WI38 (cell line): ENCODE measurements around the gene MMP1.

Experiments
- H3K4me3 ChIP-seq: 2 replicates; pipeline ENCODE4 v1.5.1; 2011; ENCODE audit warnings: low read depth, mild to moderate bottlenecking, control low read depth, low read length
- TF ChIP-seq, protein P1 (sequence below): IDR thresholded peaks from 2 replicates; pipeline ENCODE4 v1.5.1; 2012; ENCODE audit warnings: low read depth, mild to moderate bottlenecking, control low read depth, low read length

MMP1 gene

DNA sequence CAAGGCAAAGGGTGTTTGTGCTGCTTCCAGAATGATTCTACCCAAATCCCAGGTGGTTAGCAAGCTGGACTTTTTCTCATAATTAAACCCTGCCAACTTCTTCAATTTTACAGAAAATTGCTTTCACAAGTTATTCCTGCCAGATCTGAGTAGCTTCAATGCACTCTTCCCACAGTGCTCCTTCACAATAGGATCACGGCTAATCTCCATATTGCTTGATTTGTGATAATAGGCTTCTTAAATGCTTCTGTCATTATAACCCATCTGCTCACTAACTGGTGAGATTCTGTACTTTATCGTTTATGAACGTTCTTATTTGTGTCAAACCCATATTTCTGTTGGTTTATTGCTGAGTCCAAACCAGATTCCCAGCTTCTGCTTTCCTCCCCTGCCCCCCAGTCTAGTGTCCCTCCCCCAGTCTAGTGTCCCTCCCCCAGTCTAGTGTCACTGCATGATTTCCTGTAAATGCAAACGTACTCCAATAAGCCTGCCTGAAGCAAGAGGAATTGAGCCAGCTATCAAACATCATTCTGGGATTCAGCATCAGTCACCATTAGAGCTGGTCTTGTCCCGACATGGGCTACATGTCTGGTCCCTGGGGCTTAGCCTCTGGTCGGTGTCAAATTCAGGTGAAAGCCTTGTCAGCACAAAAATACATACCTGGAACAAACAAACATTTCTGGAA is 31.5 kb upstream of the MMP1 start:
- H3K4me3 ChIP-seq = no peak overlapping the region
- TF ChIP-seq, protein P1, sequence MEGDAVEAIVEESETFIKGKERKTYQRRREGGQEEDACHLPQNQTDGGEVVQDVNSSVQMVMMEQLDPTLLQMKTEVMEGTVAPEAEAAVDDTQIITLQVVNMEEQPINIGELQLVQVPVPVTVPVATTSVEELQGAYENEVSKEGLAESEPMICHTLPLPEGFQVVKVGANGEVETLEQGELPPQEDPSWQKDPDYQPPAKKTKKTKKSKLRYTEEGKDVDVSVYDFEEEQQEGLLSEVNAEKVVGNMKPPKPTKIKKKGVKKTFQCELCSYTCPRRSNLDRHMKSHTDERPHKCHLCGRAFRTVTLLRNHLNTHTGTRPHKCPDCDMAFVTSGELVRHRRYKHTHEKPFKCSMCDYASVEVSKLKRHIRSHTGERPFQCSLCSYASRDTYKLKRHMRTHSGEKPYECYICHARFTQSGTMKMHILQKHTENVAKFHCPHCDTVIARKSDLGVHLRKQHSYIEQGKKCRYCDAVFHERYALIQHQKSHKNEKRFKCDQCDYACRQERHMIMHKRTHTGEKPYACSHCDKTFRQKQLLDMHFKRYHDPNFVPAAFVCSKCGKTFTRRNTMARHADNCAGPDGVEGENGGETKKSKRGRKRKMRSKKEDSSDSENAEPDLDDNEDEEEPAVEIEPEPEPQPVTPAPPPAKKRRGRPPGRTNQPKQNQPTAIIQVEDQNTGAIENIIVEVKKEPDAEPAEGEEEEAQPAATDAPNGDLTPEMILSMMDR = no peak

DNA sequence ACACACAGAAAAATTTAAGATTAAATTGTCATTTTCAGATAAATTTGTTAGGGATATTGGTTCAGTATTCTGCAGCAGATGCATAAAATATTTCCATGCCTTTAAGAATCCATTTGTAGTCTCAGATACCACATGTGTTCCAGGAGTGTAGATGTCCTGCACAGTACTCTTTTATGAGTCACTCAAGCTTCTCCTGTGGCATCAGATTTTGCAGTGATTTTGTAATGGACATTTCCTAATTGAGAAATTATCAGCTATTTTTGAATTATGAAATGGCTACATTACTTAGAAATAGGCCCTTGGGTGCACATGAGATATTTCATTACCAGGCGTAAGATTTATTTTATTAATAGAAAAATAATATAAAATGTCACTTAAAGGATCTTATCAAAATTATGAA is 26.6 kb upstream of the MMP1 start:
- TF ChIP-seq, protein P1 = no peak
- H3K4me3 ChIP-seq = no peak overlapping the region

DNA sequence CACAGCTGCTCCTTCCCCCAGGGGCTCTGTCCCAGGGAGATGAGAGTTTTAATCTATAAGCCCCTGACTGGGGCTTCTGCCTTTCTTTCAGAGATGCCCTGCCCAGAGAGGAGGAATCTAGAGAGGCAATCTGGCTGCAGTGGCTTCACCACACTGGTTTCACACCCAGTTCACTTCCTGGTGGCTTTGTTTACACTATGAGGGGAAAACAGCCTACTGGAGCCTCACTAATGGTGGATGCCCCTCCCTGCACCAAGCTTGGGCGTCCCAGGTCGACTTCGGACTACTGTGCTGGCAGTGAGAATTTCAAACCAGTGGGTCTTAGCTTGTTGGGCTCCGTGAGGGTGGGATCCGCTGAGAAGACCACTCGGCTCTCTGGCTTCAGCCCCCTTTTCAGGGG is 21.5 kb upstream of the MMP1 start:
- TF ChIP-seq, protein P1 = no peak
- H3K4me3 ChIP-seq = no peak overlapping the region

DNA sequence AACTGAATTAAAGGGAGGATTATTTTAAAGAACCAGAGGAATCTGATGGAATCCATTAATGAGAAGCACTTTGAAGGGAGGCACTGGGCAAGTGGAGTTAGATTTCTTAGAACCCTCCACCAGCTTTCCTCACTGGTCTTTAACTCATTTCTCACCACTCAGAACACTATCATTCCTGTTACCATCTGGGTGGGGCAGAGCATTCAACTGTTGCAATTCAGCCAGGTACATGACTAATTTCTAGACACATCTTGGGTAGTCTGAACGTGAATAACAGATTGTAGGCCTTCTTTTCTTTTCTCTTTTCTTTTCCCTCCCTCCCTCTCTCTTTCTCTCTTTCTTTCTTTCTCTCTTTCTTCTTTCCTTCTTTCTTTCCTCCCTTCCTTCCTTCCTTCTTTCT is 15.5 kb upstream of the MMP1 start:
- H3K4me3 ChIP-seq = no peak overlapping the region
- TF ChIP-seq, protein P1 = no peak

DNA sequence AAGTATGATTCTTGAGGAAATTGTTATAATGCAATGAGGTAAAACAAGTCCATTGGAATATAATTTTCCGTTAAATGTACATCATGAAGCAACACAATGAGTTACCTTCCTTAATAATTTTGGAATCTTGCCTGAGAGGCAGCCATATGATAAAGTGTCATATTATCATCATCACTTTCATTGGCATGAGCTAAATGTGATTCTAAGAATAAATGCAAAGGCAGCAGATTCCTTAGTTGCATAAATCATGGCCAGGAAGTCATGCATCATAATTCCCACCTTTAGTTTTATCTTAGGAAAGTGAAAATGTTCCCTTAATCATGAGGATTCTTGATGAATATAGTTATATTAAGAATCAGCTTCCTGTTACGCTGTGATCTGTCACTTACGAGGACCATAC is 14.2 kb upstream of the MMP1 start:
- no peak overlapping the region for H3K4me3 ChIP-seq
- TF ChIP-seq, protein P1 = no peak

DNA sequence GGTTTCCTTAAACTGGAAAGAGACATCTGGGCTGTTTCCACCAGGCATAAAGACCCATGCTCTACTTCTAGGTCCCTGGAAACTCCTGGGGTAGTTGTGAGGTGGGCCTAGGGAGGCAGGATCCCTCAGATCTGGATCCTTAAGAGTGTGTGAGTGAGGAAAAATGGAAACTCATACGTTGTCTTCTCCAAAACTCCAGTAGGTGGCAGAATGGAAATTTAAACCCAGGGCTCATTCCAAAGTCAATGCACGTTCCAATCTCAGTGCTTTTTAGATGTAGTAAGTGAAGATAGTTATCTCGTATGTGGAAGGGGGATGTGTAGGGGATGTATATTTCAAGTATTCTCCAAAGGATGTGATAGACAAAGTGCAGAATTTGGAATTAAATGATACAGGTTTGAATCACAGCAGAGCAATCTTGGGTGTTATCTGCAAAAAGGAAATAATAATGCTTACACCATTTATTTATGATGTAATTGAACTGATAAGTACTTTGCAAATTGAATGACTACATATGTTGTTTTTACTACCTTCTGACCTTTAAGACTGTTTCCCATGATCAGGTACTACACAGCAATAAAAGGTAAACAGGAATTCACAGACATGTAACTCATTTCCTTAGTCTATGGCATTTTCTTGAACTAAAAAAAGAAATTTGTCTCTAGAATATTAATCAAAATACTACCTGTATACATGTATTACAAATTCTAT is 13.1 kb upstream of the MMP1 start:
- TF ChIP-seq, protein P1 = peak; percentile 22; the same call in 1 of the 2 replicates
- H3K4me3 ChIP-seq = no peak overlapping the region

DNA sequence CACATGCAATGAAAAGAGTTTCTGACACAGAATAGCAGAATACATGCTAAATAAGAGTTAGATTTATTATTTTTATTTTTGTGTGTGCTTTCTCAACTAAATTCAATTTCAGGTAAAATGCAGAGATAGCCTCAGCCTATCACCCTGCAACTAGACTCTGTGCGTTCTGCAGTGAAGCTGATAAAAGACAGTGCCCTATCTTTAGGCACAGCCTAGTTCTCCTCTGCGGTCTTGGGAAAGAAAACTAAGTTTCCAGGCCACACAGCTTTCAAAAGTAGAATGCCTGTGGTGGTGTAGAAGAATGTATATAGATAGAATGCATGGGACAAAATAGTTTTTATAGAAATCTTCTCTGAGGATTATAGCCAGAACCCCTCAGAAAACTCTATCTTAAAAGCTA is 12.0 kb upstream of the MMP1 start:
- TF ChIP-seq, protein P1 = no peak
- no peak overlapping the region for H3K4me3 ChIP-seq
